ENCODE data around the gene BAG5. TPM values are rescaled to one million over a fixed set of nuclear protein-coding genes. Genes with fewer than 3 reads are reported as not detected.

BAG5 gene
- total and polyA plus RNA-seq, 2 donors (not counting 1 experiment from before 2014, with no cell fraction given): 7.4 to 31.6 TPM

DNA sequence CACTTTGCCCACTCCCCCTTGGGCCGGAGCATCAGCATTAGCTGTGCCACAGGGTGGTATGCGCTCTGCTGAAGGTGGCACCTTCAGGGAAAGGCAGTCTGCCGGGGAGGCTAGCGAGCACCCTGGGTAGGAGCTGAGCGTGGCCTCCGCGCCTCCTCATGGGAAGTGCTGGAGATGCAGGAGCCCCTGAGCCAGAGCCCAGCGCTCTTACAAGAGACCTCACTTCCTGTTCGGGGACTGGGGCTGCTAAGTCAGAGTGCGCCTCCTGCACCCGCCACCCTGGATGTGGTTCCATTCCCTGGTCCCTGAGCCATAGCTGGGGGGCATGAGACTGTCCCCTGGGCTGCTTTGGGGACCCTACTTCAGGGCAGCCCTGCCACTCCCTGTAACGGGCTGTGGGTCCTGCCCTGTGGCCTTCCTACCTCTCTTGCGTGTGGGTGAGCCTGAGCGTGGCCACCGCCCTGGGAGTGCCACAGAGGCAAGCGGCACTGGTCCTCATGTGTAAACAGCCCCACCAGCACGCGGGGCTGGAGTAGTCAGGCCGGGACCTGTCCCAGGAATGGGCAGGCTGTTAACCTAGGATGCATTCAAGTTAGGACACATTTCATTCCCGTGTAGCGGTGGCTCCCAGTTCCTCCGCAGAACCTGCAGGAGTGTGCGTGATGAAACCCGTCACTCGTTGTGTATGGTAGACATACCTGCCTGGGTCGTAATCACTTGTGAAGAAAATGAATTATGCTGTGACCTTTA lies 19.7 kb upstream of the BAG5 start:
- CTCF ChIA-PET: no interaction called here
- H3K4me1 ChIP-seq (ENCODE audit: control insufficient read depth in 2 of 2, insufficient read depth in 2 of 2, low read length in 2 of 2): no peaks in the 10 kb centered on the region
- peaks cover 7% of the 10 kb centered on the region for H4K20me1 ChIP-seq (ENCODE audit: control insufficient read depth, insufficient read depth, low read length, poor library complexity, severe bottlenecking)
- TF ChIP-seq CTCF (IDR thresholded peaks at IDR 0.05) (no peak), EZH2 (IDR thresholded peaks at IDR 0.05; ENCODE audit: borderline replicate concordance, insufficient read depth, low read depth, low read length, poor library complexity, severe bottlenecking) (no peak)
- Mint-ChIP-seq H3K27ac (no peak overlapping the region), H3K27me3 (no peaks in the 10 kb centered on the region), H3K9me3 (ENCODE audit: insufficient read depth) (no peaks in the 10 kb centered on the region), H3K4me3 (no peak overlapping the region), H3K4me1 (no peaks in the 10 kb centered on the region)
- no peak overlapping the region for H3K9ac ChIP-seq (ENCODE audit: low read length)
- intact Hi-C loops (cut with micrococcal nuclease): no loop called here
- ATAC-seq (ENCODE audit: low read depth) (no peak), DNase-seq (no peak)
- H3K9me3 ChIP-seq (ENCODE audit: control extremely low read depth in 1 of 3, control insufficient read depth in 2 of 3, insufficient read depth in 1 of 3, low read length in 2 of 3): no peaks in the 10 kb centered on the region
- no peaks in the 10 kb centered on the region for H3K79me2 ChIP-seq (ENCODE audit: control insufficient read depth, insufficient read depth, low read length)
- no peak overlapping the region for H3K27ac ChIP-seq (ENCODE audit: low read length in 2 of 2)
- H3K4me3 ChIP-seq (ENCODE audit: control extremely low read depth in 1 of 5, extremely low read depth in 1 of 5, insufficient read depth in 1 of 5, low read depth in 2 of 5, low read length in 4 of 5): no peak overlapping the region
- no peak overlapping the region for H3K4me2 ChIP-seq (replicated peaks; ENCODE audit: low read depth, low read length, poor library complexity, severe bottlenecking)
- WGBS (ENCODE audit: insufficient coverage): 96% methylated on average over 22 of the region's 26 CpGs
- no peak overlapping the region for H2AFZ ChIP-seq (ENCODE audit: insufficient read depth, low read depth, low read length, poor library complexity, severe bottlenecking)
- no peaks in the 10 kb centered on the region for H3K27me3 ChIP-seq (replicated peaks in 1 of 4; ENCODE audit: control extremely low read depth in 1 of 4, control insufficient read depth in 3 of 4, insufficient read depth in 4 of 4, low read length in 3 of 4)
- H3K36me3 ChIP-seq (replicated peaks in 1 of 2; ENCODE audit: control extremely low read depth in 1 of 2, control insufficient read depth in 1 of 2, extremely low read depth in 1 of 2, insufficient read depth in 2 of 2, low read length in 1 of 2): peaks cover 0 to 17% of the 10 kb centered on the region in 2 experiments
- POLR2A ChIA-PET: no interaction called here

GRCh38 chr14:103581206-103581605 lies 18.7 kb upstream of the BAG5 start:
- TF ChIP-seq EZH2 (IDR thresholded peaks at IDR 0.05; ENCODE audit: borderline replicate concordance, insufficient read depth, low read depth, low read length, poor library complexity, severe bottlenecking) (no peak), CTCF (IDR thresholded peaks at IDR 0.05) (no peak)
- Histone ChIP-seq H4K20me1 (ENCODE audit: control insufficient read depth, insufficient read depth, low read length, poor library complexity, severe bottlenecking) (peaks cover 7% of the 10 kb centered on the region), H3K9me3 (ENCODE audit: control extremely low read depth in 1 of 3, control insufficient read depth in 2 of 3, insufficient read depth in 1 of 3, low read length in 2 of 3) (no peaks in the 10 kb centered on the region), H2AFZ (ENCODE audit: insufficient read depth, low read depth, low read length, poor library complexity, severe bottlenecking) (no peak overlapping the region), H3K4me2 (replicated peaks; ENCODE audit: low read depth, low read length, poor library complexity, severe bottlenecking) (no peak overlapping the region), H3K36me3 (replicated peaks in 1 of 2; ENCODE audit: control extremely low read depth in 1 of 2, control insufficient read depth in 1 of 2, extremely low read depth in 1 of 2, insufficient read depth in 2 of 2, low read length in 1 of 2) (peaks cover 0 to 17% of the 10 kb centered on the region in 2 experiments), H3K9ac (ENCODE audit: low read length) (no peak overlapping the region), H3K27me3 (replicated peaks in 1 of 4; ENCODE audit: control extremely low read depth in 1 of 4, control insufficient read depth in 3 of 4, insufficient read depth in 4 of 4, low read length in 3 of 4) (no peaks in the 10 kb centered on the region), H3K4me3 (ENCODE audit: control extremely low read depth in 1 of 5, extremely low read depth in 1 of 5, insufficient read depth in 1 of 5, low read depth in 2 of 5, low read length in 4 of 5) (no peak overlapping the region), H3K79me2 (ENCODE audit: control insufficient read depth, insufficient read depth, low read length) (no peaks in the 10 kb centered on the region), H3K4me1 (ENCODE audit: control insufficient read depth in 2 of 2, insufficient read depth in 2 of 2, low read length in 2 of 2) (no peaks in the 10 kb centered on the region), H3K27ac (ENCODE audit: low read length in 2 of 2) (no peak overlapping the region)
- intact Hi-C loops (cut with micrococcal nuclease): no loop called here
- ATAC-seq (ENCODE audit: low read depth) (no peak), DNase-seq (no peak)
- WGBS (ENCODE audit: insufficient coverage): 93% methylated on average over 7 of the region's 11 CpGs
- no peaks in the 10 kb centered on the region for H3K27me3 Mint-ChIP-seq
- H3K4me1 Mint-ChIP-seq: no peaks in the 10 kb centered on the region
- ChIA-PET POLR2A (no interaction called here), CTCF (no interaction called here)
- H3K4me3 Mint-ChIP-seq: no peak overlapping the region
- H3K9me3 Mint-ChIP-seq (ENCODE audit: insufficient read depth): no peaks in the 10 kb centered on the region
- H3K27ac Mint-ChIP-seq: no peak overlapping the region

All from B cell (primary cell).